ENCODE data around the gene PTPRT. TPM values are rescaled to one million over a fixed set of nuclear protein-coding genes. Genes with fewer than 3 reads are reported as not detected.

PTPRT gene
- total RNA-seq, 1 experiment from 2014 or later = not detected

GRCh38 chr20:43186312-43186711 is 3.4 kb downstream of the PTPRT start:
- H3K27ac ChIP-seq (ENCODE audit: low read length) = no peak overlapping the region
- BruUV-seq (replicated peaks) = no TSS peak
- DNase-seq (ENCODE audit: low read depth, low spot score) (no peak), ATAC-seq (no peak)
- CTCF ChIA-PET = no interaction called here
- no peaks in the 10 kb centered on the region for H3K4me1 ChIP-seq (ENCODE audit: control insufficient read depth, insufficient read depth, low read length)
- no peak for TF ChIP-seq TCF7L2 (IDR thresholded peaks at IDR 0.05; ENCODE audit: low read depth, low read length)
- no peak for TF ChIP-seq REST (IDR thresholded peaks at IDR 0.05; ENCODE audit: insufficient read depth in 1 of 2, low read depth in 2 of 2, low read length in 1 of 2)
- no peak for TF ChIP-seq SIN3A (IDR thresholded peaks at IDR 0.05; ENCODE audit: borderline replicate concordance, insufficient read depth, low read depth, low read length)
- no peak for TF ChIP-seq CTCF (IDR thresholded peaks at IDR 0.05)
- TF ChIP-seq POLR2AphosphoS5 (IDR thresholded peaks at IDR 0.05; ENCODE audit: low read depth, low read length) = no peak
- POLR2A ChIA-PET = no interaction called here
- in situ Hi-C loops (cut with HindIII; ENCODE audit: low pct_unique_long_range_greater_than_20kb, low sequenced_read_pairs) = no loop called here
- H3K36me3 ChIP-seq (ENCODE audit: control insufficient read depth, insufficient read depth, low read length) = no peaks in the 10 kb centered on the region; the same call in 1 of the 2 replicates
- H3K27me3 ChIP-seq (ENCODE audit: control insufficient read depth, insufficient read depth, low read length) = peaks cover 31% of the 10 kb centered on the region
- intact Hi-C loops (cut with micrococcal nuclease; ENCODE audit: unreplicated experiment) = loop anchor here (5.0 kb wide), 2 partner anchors 654 to 1449 kb away; no protein-coding TSS in a partner anchor
- no peaks in the 10 kb centered on the region for H3K9me3 ChIP-seq (ENCODE audit: control insufficient read depth, insufficient read depth, low read depth, low read length)
- H3K4me3 ChIP-seq (ENCODE audit: low read depth in 2 of 2, low read length in 2 of 2) = no peak overlapping the region

- BruUV-seq (replicated peaks) = no TSS peak
- ChIA-PET POLR2A (no interaction called here), CTCF (interaction anchor here (0.6 kb wide), 1 partner anchor 10 kb away, joined by 3 read pairs; no protein-coding TSS in a partner anchor)
- Histone ChIP-seq H3K36me3 (ENCODE audit: control insufficient read depth, insufficient read depth, low read length) (no peaks in the 10 kb centered on the region; the same call in 1 of the 2 replicates), H3K4me3 (ENCODE audit: low read depth in 2 of 2, low read length in 2 of 2) (no peak overlapping the region), H3K27ac (ENCODE audit: low read length) (no peak overlapping the region), H3K27me3 (ENCODE audit: control insufficient read depth, insufficient read depth, low read length) (peaks cover 31% of the 10 kb centered on the region), H3K4me1 (ENCODE audit: control insufficient read depth, insufficient read depth, low read length) (no peaks in the 10 kb centered on the region), H3K9me3 (ENCODE audit: control insufficient read depth, insufficient read depth, low read depth, low read length) (no peaks in the 10 kb centered on the region)
- ATAC-seq (no peak), DNase-seq (ENCODE audit: low read depth, low spot score) (no peak)
- in situ Hi-C loops (cut with HindIII; ENCODE audit: low pct_unique_long_range_greater_than_20kb, low sequenced_read_pairs) = no loop called here
- intact Hi-C loops (cut with micrococcal nuclease; ENCODE audit: unreplicated experiment) = loop anchor here (5.0 kb wide), 2 partner anchors 654 to 1449 kb away; no protein-coding TSS in a partner anchor
- TF ChIP-seq TCF7L2 (IDR thresholded peaks at IDR 0.05; ENCODE audit: low read depth, low read length) (no peak), POLR2AphosphoS5 (IDR thresholded peaks at IDR 0.05; ENCODE audit: low read depth, low read length) (no peak), SIN3A (IDR thresholded peaks at IDR 0.05; ENCODE audit: borderline replicate concordance, insufficient read depth, low read depth, low read length) (no peak), CTCF (IDR thresholded peaks at IDR 0.05) (no peak), REST (IDR thresholded peaks at IDR 0.05; ENCODE audit: insufficient read depth in 1 of 2, low read depth in 2 of 2, low read length in 1 of 2) (no peak)
Measured at GRCh38 chr20:43185901-43186300, 3.8 kb downstream of the PTPRT start.

Measured in Panc1 (cell line).